Hematopoietic multipotent progenitor cell treated with erythropoietin and hydrocortisone succinate and interleukin-3 and kit ligand, for 6 days (in vitro differentiated cells): ENCODE data around the gene SERPINF2.
A peak's percentile ranks its signal among the peaks of the same experiment; 100 is the strongest.
"Not testable (repeated sequence)": the region's sequence is repeated elsewhere in the genome, so short reads cannot be mapped to it uniquely, and the experiment has no call there.

Source experiments
- DNase-seq: peaks from one replicate; pipeline ENCODE4 v3.0.0-alpha.2; 2015

The SERPINF2 gene

GRCh38 chr17:1764705-1765104 lies 22.0 kb downstream of the SERPINF2 start:
- not testable (repeated sequence) for DNase-seq

DNA sequence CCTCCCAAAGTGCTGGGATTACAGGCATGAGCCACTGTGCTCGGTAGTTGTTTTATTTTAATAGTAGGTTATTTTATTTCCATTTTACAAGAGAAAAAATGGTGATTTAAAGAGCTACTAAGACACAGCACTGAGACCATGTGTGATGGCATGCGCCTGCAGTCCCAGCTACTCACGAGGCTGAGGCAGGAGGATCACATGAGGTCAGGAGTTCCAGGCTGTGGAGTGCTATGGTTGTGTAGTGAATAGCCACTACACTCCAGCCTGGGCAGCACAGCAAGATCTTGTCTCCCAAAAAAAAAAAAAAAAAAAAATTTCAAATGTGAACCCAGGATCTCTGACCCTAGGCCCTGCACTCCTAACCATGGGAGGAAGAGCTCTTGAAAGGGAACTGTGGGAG lies 22.9 kb downstream of the SERPINF2 start:
- no peak for DNase-seq

GRCh38 chr17:1766382-1767135 lies 23.9 kb downstream of the SERPINF2 start:
- no peak for DNase-seq

DNA sequence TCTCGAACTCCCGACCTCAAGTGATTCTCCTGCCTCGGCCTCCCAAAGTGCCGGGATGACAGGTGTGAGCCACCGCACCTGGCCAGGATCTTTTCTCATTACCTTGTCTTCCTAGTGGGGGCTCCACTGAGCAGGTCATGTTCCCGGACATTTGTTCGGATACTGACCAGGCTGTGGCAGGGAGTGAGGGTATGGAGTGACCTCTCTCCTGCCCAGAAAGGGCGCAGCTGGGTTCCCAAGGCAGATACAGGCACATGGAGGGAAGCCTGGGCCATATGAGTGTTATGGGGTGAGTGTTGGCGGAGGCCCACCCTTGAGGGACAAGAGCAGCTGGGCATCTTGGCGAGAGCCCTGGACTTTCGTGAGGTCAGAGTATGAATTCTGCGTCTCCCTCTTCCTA lies 24.7 kb downstream of the SERPINF2 start:
- no peak for DNase-seq

GRCh38 chr17:1769822-1770477 lies 27.3 kb downstream of the SERPINF2 start:
- DNase-seq = no peak

GRCh38 chr17:1773000-1773695 lies 30.5 kb downstream of the SERPINF2 start:
- not testable (repeated sequence) for DNase-seq

GRCh38 chr17:1773696-1774181 lies 31.1 kb downstream of the SERPINF2 start:
- peak; percentile 85 for DNase-seq

GRCh38 chr17:1774390-1775176 lies 31.9 kb downstream of the SERPINF2 start:
- no peak for DNase-seq

DNA sequence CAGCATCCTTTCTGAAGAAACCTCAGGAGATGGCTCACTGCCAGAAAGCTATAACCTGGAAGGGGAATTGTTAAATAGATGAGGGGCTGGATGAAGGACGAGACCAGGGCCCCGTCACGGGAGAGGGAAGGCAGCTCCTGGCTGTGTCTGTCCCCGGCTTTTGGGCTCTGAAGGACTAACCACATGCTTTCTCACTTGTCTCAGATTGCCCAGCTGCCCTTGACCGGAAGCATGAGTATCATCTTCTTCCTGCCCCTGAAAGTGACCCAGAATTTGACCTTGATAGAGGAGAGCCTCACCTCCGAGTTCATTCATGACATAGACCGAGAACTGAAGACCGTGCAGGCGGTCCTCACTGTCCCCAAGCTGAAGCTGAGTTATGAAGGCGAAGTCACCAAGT lies 33.7 kb downstream of the SERPINF2 start:
- no peak for DNase-seq

DNA sequence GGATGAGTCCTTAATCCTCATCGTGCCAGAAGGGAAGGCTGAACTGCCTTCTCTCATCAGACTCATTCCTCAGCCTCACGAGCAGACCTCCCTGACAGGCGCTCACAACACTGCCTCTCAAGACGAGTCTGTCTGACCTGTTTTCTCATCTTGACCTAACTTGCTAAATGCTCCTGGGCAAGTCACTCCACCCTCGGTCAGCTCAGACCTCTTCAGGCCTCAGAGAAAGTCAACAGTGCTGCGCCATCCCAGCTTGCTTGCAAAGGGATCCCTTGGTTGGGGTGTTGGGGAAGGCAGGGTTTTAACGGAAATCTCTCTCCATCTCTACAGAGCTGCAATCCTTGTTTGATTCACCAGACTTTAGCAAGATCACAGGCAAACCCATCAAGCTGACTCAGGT lies 34.2 kb downstream of the SERPINF2 start:
- DNase-seq = no peak

DNA sequence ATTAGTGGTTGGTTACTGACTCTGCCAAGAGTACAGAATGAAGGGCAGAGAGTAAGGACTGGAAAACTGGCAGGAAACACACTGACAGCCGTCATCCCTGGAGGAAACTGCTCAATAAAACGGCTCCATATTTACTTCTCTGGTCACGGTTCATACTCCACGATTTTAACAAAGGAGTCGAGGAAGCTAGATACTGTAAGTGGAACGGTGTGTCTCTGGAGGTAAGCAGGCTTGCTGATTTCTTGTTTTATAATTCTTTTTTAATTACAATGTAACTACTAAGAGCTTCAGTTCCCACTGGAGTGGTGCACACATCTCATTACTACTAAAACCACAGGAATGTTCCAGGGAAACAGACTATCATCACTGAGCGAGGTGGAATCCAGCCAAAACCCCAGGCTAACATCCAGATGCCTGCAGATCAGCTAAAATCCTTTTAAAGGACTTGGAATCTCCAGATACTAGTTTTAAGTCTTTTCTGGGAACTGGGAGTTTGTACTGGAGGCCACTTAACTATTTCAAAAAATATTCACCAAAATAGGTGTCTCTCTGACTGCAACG lies 37.0 kb downstream of the SERPINF2 start:
- DNase-seq = no peak

DNA sequence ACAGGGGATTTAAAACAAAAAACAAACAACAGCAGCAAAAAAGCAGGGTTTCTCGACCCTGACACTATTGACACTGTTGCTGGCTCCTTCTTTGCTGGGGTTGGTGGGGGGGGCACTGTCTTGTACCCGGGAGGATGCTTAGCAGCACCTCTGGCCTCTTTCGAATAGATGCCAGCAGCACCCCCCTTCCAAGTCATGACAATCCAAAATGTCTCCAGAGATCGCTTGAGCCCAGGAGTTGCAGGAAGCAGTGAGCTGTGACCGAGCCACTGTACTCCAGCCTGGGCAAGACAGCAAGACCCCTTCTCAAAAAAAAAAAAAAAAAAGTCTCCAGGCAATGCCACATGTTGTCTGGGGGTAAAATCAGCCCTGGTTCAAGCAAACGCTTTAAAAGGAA lies 39.5 kb downstream of the SERPINF2 start:
- no peak for DNase-seq

- no peak for DNase-seq
Observed at GRCh38 chr17:1783271-1783670, 40.6 kb downstream of the SERPINF2 start.

DNA sequence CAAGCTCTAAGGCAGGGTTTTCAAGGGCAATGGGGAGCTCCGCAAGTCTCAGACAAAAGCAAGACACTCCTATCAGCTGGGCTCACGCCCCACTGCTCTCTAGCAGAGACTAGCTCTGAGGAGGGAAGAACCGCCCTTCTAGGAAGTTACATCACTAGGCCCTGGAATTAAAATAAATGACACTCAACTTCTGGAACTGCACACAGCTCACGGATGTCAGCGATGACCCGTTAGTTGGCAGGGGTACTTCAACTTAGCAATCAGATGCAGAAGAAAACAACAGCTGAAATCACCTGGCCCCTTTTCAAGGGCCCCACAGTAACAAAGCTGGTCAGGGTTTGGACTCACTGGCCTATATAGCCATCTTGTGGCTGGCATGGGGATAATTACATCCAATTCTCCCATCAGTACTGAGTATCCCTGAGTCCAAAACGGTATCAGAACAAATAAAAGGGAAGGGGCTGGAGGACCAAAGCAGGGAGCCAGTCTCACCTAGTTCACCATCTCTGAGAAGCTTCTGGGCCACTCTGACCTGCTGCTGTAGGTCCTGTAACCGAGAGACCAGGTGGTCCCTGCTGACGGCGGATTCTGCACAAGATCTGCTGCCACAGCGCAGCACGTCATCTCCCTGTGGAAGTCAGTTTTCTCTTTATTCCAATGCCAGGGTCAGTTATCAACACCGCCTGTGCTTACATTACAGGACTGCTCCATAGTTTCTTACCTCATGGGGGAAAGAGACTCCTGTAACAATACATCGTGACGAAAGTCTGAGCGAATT lies 41.4 kb downstream of the SERPINF2 start:
- peak; percentile 84 for DNase-seq

DNA sequence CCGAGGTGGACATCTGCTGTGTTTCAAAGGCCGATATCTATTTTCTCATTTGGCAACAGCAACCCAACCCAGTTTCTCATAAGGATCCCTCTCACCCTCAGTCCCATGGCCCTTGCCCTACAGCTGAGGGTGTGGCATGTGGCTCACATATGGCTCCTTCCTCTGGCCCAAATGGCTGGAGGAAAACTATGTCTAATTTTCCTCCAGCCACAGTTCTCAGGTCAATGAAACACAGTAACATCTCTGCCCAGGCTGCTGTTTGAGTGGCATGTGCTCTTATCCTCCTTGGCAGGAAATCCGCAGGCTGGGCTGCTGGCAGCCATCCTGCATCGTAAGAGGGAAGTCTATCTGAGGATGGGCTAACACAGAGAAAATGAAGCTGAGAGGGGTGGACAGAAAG lies 43.3 kb downstream of the SERPINF2 start:
- DNase-seq = no peak

GRCh38 chr17:1786708-1787107 lies 44.0 kb downstream of the SERPINF2 start:
- DNase-seq = no peak

- no peak for DNase-seq
Observed at GRCh38 chr17:1787301-1787902, 44.7 kb downstream of the SERPINF2 start.

- DNase-seq = no peak
Observed at GRCh38 chr17:1789936-1790335, 47.3 kb downstream of the SERPINF2 start.

GRCh38 chr17:1792495-1793446 lies 50.1 kb downstream of the SERPINF2 start:
- DNase-seq = peak; percentile 54

- peak; percentile 40 for DNase-seq
Observed at GRCh38 chr17:1793447-1793806, 50.8 kb downstream of the SERPINF2 start.
